Dendritic cell treated with granulocyte-macrophage colony-stimulating factor and Interleukin-4, amounts not matched to agents 40 ng/mL and 50 ng/mL, for 4 days (primary cell): ENCODE measurements around the gene GPR162.

Source experiments
- H3K27ac Mint-ChIP-seq: one replicate; pipeline ENCODE4 v1.8.0; 2022; ENCODE audit warnings: mild to moderate bottlenecking, mixed read lengths
- H3K27me3 Mint-ChIP-seq: one replicate; pipeline ENCODE4 v1.8.0; 2022; ENCODE audit warnings: mild to moderate bottlenecking, mixed read lengths
- H3K36me3 Mint-ChIP-seq: one replicate; pipeline ENCODE4 v1.8.0; 2022; ENCODE audit warnings: low read depth, mixed read lengths
- H3K4me1 Mint-ChIP-seq: one replicate; pipeline ENCODE4 v1.8.0; 2022; ENCODE audit warnings: low read depth, mixed read lengths
- H3K4me3 Mint-ChIP-seq: one replicate; pipeline ENCODE4 v1.8.0; 2022; ENCODE audit warnings: mild to moderate bottlenecking, moderate library complexity, mixed read lengths
- H3K9me3 Mint-ChIP-seq: one replicate; pipeline ENCODE4 v1.8.0; 2022; ENCODE audit warnings: mixed read lengths
- intact Hi-C: fragments of 100-400 bp; cut with micrococcal nuclease; formaldehyde crosslinking; loops from one replicate; pipeline ENCODE4 v1.15.0; 2022

Gene GPR162, protein sequence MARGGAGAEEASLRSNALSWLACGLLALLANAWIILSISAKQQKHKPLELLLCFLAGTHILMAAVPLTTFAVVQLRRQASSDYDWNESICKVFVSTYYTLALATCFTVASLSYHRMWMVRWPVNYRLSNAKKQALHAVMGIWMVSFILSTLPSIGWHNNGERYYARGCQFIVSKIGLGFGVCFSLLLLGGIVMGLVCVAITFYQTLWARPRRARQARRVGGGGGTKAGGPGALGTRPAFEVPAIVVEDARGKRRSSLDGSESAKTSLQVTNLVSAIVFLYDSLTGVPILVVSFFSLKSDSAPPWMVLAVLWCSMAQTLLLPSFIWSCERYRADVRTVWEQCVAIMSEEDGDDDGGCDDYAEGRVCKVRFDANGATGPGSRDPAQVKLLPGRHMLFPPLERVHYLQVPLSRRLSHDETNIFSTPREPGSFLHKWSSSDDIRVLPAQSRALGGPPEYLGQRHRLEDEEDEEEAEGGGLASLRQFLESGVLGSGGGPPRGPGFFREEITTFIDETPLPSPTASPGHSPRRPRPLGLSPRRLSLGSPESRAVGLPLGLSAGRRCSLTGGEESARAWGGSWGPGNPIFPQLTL

DNA sequence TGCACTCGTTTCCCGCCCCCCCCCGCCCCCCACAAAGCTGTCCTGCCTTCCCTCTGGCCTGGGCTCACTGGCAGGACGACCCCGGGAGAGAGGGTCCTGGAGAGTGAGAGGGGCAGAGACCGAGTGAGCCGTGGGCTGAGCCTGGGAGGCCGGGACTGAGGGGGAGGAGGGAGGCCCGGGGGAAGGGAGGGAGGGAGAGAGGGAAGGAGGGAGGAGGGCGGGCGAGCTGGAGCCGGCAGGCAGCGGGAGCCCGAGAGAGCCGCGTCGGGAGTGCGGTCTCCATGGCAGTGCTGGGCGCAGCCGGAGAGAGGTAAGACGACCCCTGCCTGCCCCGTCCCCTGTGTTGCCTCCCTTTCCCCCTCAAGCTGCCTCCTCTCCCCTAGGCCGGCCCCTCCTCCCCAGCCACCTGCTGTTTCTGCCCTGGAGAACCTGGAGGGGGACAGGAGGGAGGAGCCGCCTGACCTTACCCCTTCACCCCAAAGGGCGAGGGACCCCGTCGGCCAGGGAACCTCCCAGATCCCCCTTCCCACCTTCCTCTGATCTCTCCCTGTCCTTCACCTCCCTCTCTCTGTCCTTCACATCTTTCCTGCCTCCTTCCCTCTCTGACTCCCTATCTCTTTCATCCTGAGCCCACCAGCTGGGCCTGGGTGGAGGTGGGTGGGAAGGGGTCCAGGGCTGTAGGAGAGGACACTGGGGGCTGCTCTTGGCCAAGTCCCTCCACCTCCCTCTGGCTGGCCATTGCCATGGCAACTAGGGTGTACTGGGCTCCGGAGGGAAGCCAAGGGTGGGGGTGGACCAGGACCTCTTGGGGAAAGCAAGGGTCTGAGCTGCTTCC lies at the start of gene GPR162:
Gene GPR162 (plus strand): TSS at position 231 of the 835 bp plus-strand sequence. CDS start 2,078 bp downstream, outside the sequence.
- H3K27ac Mint-ChIP-seq, result peak within 1 kb of the TSS; percentile 78
- no peaks in the 10 kb centered on the region for H3K9me3 Mint-ChIP-seq
- peaks cover 22% of the 10 kb centered on the region for H3K27me3 Mint-ChIP-seq
- intact Hi-C loops, result loop anchor here (5.0 kb wide), 1 partner anchor 35 kb away; the partner anchor contains the start of gene CD4
- H3K4me3 Mint-ChIP-seq, result peak within 1 kb of the TSS; percentile 80
- H3K36me3 Mint-ChIP-seq, result peaks cover 55% of the 10 kb centered on the region
- peaks cover 63% of the 10 kb centered on the region for H3K4me1 Mint-ChIP-seq

DNA sequence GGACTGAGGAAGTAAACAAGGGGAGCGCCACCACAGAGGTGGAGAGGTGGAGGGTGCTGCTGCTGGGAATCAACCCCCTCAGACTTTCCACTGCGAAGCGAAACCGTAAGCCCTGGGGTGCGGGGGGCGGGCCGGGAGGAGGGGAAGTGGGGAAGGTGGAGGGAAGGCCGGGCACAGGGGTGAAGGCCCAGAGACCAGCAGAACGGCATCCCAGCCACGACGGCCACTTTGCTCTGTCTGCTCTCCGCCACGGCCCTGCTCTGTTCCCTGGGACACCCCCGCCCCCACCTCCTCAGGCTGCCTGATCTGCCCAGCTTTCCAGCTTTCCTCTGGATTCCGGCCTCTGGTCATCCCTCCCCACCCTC lies 49.3 kb upstream of the GPR162 start, which contains the start of gene LAG3:
Gene LAG3 (plus strand): TSS at position 190 of the 365 bp plus-strand sequence. CDS start 333 bp downstream, outside the sequence.
- H3K4me1 Mint-ChIP-seq, result peaks cover 77% of the 10 kb centered on the region
- peaks cover 83% of the 10 kb centered on the region for H3K27me3 Mint-ChIP-seq
- peak within 1 kb of the TSS; percentile 52 for H3K4me3 Mint-ChIP-seq
- intact Hi-C loops, result no loop called here
- no peaks in the 10 kb centered on the region for H3K9me3 Mint-ChIP-seq
- H3K27ac Mint-ChIP-seq, result peak within 1 kb of the TSS; percentile 88
- peaks cover 28% of the 10 kb centered on the region for H3K36me3 Mint-ChIP-seq

DNA sequence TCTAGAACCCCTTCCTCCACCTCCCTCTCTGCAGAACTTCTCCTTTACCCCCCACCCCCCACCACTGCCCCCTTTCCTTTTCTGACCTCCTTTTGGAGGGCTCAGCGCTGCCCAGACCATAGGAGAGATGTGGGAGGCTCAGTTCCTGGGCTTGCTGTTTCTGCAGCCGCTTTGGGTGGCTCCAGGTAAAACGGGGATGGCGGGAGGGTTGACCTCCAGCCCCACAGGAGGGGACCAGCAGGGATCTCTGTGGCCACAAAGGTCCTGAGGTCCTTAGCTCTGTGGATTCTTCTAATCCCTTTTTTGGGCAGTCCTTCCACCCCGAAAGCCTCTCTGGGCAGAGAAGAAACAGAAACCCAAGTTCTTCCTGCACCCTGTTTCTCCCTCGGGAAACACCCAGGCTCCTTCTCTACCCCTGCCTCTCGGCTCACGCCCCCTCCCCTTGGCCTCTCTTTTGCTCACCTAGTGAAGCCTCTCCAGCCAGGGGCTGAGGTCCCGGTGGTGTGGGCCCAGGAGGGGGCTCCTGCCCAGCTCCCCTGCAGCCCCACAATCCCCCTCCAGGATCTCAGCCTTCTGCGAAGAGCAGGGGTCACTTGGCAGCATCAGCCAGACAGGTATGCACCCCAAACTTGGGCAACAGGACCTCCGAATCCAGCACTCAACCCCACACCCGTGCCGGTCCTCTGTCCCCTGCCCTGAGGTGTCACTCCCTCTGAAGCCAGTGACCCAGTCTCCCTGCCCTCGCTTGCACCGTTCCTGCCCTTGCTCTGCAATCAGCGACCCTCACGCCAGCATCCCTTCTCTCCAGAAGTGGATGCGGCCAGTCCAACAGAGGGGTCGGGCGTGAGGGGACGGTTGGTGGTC lies 48.7 kb upstream of the GPR162 start:
- Mint-ChIP-seq H3K9me3 (no peaks in the 10 kb centered on the region), H3K27me3 (peaks cover 83% of the 10 kb centered on the region), H3K27ac (peak overlapping the region; percentile 88), H3K4me1 (peaks cover 72% of the 10 kb centered on the region), H3K4me3 (peak overlapping the region; percentile 52), H3K36me3 (peaks cover 22% of the 10 kb centered on the region)
- intact Hi-C loops, result no loop called here

DNA sequence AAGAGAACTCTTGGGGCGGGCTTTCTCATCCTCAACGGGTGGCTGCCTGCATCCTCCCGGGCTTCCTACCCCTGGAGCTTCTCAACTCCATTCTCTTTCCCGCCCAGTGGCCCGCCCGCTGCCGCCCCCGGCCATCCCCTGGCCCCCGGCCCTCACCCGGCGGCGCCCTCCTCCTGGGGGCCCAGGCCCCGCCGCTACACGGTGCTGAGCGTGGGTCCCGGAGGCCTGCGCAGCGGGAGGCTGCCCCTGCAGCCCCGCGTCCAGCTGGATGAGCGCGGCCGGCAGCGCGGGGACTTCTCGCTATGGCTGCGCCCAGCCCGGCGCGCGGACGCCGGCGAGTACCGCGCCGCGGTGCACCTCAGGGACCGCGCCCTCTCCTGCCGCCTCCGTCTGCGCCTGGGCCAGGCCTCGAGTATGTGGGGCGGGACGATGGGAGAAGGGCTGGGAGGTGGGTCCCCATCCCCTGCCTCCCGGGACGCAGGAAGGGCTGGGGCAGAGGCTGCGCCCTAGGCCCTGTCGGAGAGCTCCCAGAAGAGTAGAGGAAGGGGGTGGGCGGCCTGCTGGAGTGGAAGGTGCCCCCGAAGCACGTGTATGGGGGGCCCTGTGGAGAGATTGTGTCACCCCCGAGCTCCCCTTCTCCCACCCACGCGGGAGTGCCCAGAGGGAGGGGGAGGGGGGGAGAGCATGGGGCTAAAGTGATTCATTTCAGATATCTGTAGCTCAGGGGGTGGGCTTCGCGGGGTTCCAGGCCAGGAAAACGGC lies 47.9 kb upstream of the GPR162 start:
- Mint-ChIP-seq H3K4me1 (peaks cover 72% of the 10 kb centered on the region), H3K27ac (no peak overlapping the region), H3K4me3 (peak overlapping the region; percentile 30), H3K36me3 (peaks cover 22% of the 10 kb centered on the region), H3K9me3 (no peaks in the 10 kb centered on the region), H3K27me3 (peaks cover 83% of the 10 kb centered on the region)
- intact Hi-C loops, result no loop called here

DNA sequence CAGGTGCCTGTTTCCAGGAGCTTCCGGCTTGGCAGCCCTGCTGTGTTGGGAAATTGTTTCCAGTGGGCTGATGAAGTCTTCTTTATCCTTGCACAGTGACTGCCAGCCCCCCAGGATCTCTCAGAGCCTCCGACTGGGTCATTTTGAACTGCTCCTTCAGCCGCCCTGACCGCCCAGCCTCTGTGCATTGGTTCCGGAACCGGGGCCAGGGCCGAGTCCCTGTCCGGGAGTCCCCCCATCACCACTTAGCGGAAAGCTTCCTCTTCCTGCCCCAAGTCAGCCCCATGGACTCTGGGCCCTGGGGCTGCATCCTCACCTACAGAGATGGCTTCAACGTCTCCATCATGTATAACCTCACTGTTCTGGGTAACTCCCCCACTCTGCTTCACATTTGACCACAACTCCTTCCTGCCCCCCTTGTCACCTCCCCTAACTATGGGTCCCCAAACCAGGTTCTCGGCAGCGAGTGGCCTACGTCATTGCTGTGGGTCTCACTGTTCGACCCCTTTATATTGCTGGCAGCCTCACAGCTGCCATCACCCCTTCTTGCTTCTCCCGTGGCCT lies 47.0 kb upstream of the GPR162 start:
- intact Hi-C loops, result loop anchor here (5.0 kb wide), 1 partner anchor 157 kb away; no protein-coding TSS in a partner anchor
- Mint-ChIP-seq H3K27ac (no peak overlapping the region), H3K36me3 (peaks cover 16% of the 10 kb centered on the region), H3K9me3 (no peaks in the 10 kb centered on the region), H3K4me1 (peaks cover 72% of the 10 kb centered on the region), H3K4me3 (no peak overlapping the region), H3K27me3 (peaks cover 78% of the 10 kb centered on the region)

DNA sequence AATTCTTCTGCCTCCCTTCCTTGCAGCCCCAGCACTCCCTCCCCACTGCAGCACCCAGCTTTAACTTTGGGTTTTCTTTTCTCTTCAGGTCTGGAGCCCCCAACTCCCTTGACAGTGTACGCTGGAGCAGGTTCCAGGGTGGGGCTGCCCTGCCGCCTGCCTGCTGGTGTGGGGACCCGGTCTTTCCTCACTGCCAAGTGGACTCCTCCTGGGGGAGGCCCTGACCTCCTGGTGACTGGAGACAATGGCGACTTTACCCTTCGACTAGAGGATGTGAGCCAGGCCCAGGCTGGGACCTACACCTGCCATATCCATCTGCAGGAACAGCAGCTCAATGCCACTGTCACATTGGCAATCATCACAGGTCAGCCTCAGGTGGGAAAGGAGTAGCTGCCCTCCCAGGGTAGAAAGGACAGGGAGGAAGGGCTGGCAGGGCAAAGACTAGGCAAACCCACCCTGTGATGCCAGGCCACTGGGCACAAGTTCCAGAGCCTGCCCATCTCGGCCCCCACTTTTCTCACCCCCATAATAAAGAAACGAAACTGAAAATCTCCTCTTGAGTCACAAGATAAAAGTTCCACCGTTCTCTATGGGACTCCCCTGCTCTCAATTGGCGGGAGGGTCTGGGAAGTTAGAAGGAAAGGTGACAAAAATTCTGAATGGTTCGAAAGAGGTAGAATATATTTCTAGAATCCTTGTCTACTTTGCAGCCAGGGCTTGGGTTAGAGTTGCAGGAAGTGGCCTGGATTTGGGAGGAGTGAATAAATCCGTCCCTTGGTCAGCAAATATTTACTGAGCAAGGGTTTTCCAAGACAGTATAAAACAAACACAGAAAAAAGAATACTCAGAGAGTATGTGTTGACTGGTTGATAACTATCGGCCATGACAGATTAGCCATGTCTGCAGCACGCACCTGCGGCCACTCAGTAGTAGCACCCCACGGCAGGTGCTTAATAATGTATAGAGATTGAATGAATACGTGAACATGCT lies 46.1 kb upstream of the GPR162 start:
- Mint-ChIP-seq H3K27me3 (peaks cover 70% of the 10 kb centered on the region), H3K36me3 (peaks cover 7% of the 10 kb centered on the region), H3K27ac (no peak overlapping the region), H3K4me3 (no peak overlapping the region), H3K9me3 (no peaks in the 10 kb centered on the region), H3K4me1 (peaks cover 68% of the 10 kb centered on the region)
- intact Hi-C loops, result loop anchor here (5.0 kb wide), 1 partner anchor 158 kb away; no protein-coding TSS in a partner anchor

DNA sequence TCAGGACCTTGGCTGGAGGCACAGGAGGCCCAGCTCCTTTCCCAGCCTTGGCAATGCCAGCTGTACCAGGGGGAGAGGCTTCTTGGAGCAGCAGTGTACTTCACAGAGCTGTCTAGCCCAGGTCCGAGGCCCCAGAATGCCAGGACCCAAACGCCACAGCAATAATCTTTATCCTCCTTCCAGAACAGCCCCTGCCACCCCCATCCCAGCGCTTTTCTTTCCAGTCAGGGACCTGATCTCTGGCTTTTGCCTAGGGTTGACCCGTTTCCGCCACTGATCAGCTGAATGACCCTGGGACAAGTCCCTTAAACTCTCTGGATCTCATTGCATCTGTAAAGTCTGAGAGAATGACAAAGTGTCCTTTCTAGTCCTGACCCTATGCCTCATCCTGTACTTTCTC lies 44.2 kb upstream of the GPR162 start:
- no peak overlapping the region for H3K27ac Mint-ChIP-seq
- peaks cover 54% of the 10 kb centered on the region for H3K4me1 Mint-ChIP-seq
- no peaks in the 10 kb centered on the region for H3K9me3 Mint-ChIP-seq
- H3K27me3 Mint-ChIP-seq, result peaks cover 64% of the 10 kb centered on the region
- no peaks in the 10 kb centered on the region for H3K36me3 Mint-ChIP-seq
- no peak overlapping the region for H3K4me3 Mint-ChIP-seq
- intact Hi-C loops, result loop anchor here (5.0 kb wide), 1 partner anchor 160 kb away; no protein-coding TSS in a partner anchor

DNA sequence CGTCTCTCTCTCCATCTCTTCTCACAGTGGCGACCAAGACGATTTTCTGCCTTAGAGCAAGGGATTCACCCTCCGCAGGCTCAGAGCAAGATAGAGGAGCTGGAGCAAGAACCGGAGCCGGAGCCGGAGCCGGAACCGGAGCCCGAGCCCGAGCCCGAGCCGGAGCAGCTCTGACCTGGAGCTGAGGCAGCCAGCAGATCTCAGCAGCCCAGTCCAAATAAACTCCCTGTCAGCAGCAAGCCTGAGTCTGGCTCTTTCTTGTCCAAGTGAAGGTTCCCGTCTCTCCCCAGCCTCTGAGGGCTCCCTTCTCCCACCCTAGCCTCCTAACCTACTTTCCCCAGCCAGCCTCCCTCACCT lies 43.4 kb upstream of the GPR162 start:
- Mint-ChIP-seq H3K4me3 (peak overlapping the region; percentile 78), H3K36me3 (no peaks in the 10 kb centered on the region), H3K4me1 (peaks cover 47% of the 10 kb centered on the region), H3K27ac (peak overlapping the region; percentile 74), H3K9me3 (no peaks in the 10 kb centered on the region), H3K27me3 (peaks cover 56% of the 10 kb centered on the region)
- intact Hi-C loops, result loop anchor here (5.0 kb wide), 1 partner anchor 161 kb away; no protein-coding TSS in a partner anchor

DNA sequence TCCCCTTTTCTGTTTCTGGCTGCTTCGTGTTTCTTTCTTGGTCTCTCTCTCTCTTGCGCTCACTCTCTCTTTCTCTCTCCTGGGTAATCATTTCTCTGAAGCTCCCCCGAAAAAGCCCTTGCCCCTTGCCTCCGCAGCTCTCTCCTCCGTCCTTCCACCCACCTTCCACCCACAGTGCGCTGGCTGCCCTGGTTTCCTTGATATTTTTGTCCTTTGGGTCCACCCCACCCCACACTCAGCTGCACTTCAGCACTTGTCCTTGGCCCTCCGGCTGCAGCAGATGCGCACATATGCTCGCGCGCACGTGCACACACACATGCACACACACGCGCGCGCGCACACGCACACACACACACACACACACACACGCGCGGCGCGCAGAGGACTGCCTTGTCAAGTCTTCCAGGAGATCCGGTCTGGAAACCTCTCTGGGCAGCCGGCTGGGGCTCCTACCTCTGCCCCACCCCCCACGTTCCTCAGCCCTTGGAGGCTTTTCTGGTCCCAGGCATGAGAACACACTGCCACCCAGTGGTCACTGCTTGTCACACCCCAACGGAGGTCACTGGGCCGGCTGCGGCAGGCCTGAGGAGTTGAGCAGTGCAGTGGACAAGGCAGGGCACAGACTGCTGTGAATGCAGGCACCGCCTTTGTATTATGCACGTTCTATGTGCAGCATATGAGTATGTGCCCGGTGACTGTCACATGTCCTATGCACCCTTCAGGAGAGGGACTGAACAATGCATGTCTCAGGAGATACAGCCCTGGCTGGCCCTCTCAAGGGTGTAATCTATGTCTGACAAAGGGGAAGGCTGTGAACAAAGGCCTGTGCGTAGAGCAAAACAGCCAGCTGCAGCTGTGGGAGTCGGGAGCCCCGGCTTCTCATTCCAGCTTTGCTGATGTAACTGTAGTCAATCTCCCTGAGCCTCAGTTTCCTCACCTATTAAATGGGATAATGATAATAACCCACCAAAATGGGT lies 42.8 kb upstream of the GPR162 start:
- Mint-ChIP-seq H3K27me3 (peaks cover 49% of the 10 kb centered on the region), H3K27ac (peak overlapping the region; percentile 74), H3K4me1 (peaks cover 47% of the 10 kb centered on the region), H3K36me3 (no peaks in the 10 kb centered on the region), H3K9me3 (no peaks in the 10 kb centered on the region), H3K4me3 (peak overlapping the region; percentile 78)
- intact Hi-C loops, result loop anchor here (1.0 to 5.0 kb wide), 3 partner anchors 26 to 162 kb away; partner anchors contain the start of gene MLF2

DNA sequence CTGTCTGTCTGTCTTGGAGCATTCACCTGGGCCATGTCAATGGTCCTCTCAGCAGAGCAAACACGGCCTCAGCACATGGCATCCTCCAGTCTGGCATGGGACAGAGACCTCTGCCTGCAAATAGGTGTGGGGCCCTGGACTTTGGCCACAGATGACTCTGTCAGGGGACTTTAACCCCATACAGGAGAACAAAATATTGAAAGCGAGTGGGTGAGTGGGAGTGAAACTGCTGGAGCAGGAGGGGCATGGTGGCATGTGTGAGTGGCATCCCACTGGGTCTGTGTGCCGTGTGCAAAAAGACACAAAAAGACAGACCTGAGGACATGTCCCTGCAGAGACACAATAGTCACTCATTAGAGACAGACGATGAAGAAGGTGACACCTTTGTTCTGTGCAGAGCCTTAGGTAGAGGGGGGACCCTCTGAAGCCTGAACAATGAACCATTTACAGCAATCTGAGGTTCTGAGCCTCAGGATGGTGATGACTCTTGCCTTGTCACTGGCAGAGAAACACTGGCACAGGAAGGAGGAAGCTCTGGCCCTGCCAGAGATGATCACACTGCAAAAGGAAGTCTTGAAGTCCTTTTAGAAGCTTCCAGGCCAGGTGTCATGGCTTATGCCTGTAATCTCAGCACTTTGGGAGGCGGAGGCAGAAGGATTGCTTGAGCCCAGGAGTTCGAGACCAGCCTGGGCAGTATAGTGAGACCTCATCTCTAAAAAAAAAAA lies 41.8 kb upstream of the GPR162 start:
- intact Hi-C loops, result loop anchor here (1.0 to 5.0 kb wide), 3 partner anchors 27 to 163 kb away; partner anchors contain the start of gene MLF2
- Mint-ChIP-seq H3K9me3 (no peaks in the 10 kb centered on the region), H3K36me3 (no peaks in the 10 kb centered on the region), H3K27me3 (peaks cover 39% of the 10 kb centered on the region), H3K4me1 (peaks cover 47% of the 10 kb centered on the region), H3K27ac (peak overlapping the region; percentile 74), H3K4me3 (no peak overlapping the region)
